Gastroesophageal sphincter (tissue), 4 donors: Measurements from ENCODE around the gene ESPNL. TPM values are rescaled to one million over a fixed set of nuclear protein-coding genes. Genes with fewer than 3 reads are reported as not detected.

Experiments
- ATAC-seq: fragments of 150-250 bp; one replicate; pipeline ENCODE4 v1.9.1; 2016; ENCODE audit warnings: mild to moderate bottlenecking, moderate library complexity
- H3K27ac ChIP-seq, 4 donors: fragments of 200-600 bp; sonication (generic) in 3 of 4; 1 replicate in 3 of 4; 2 replicates in 1 of 4; pipeline ENCODE4 v1.5.1; 2016 to 2019
- H3K27me3 ChIP-seq: fragments of 200-600 bp; sonication (generic); one replicate; pipeline ENCODE4 v1.5.1; 2019
- H3K36me3 ChIP-seq, 2 donors: fragments of 200-600 bp; sonication (generic); one replicate each; pipeline ENCODE4 v1.5.1; 2019; ENCODE audit warnings: control low read depth in 1 of 2
- H3K4me1 ChIP-seq, 3 donors: fragments of 200-600 bp; sonication (generic); 1 replicate in 2 of 3; 2 replicates in 1 of 3; pipeline ENCODE4 v1.5.1; 2016 to 2019; ENCODE audit warnings: control low read depth in 2 of 3
- H3K4me3 ChIP-seq, 2 donors: fragments of 200-600 bp; sonication (generic); one replicate each; pipeline ENCODE4 v1.5.1; 2019; ENCODE audit warnings: mild to moderate bottlenecking in 1 of 2, moderate library complexity in 1 of 2
- H3K9me3 ChIP-seq, 3 donors: fragments of 200-600 bp; sonication (generic); one replicate each; pipeline ENCODE4 v1.5.1; 2017 to 2019; ENCODE audit warnings: control low read depth in 2 of 3
- EP300 ChIP-seq: sonication (generic); formaldehyde crosslinking; IDR thresholded peaks from one replicate; pipeline ENCODE4 v1.6.1; 2017; ENCODE audit warnings: antibody characterized with exemption, mild to moderate bottlenecking
- POLR2A ChIP-seq, 2 donors: fragments of 450-650 bp; IDR thresholded peaks; one replicate each; pipeline ENCODE4 v1.6.1; 2017; ENCODE audit warnings: antibody characterized with exemption in 2 of 2, mild to moderate bottlenecking in 2 of 2, moderate library complexity in 1 of 2
- POLR2AphosphoS5 ChIP-seq: sonication (generic); formaldehyde crosslinking; IDR thresholded peaks from one replicate; pipeline ENCODE4 v1.6.1; 2017; ENCODE audit warnings: antibody characterized with exemption
- WGBS, 2 donors: methylation state at CpG; one replicate each; pipeline ENCODE4 v1.1.5; 2018; ENCODE audit warnings: low coverage in 1 of 2; 5-methylcytosine and 5-hydroxymethylcytosine counted together
- total RNA-seq, 4 donors: library from RNA; depleted of rRNA; stranded (reverse); fragments of >200 nt; gene quantifications; one replicate each; pipeline ENCODE4 v1.1.0, GENCODE V29; 2016
- TF ChIP-seq, protein P1 (sequence below), 4 experiments: fragments of 200-600 bp in 2 of 4; fragments of 450-650 bp in 2 of 4; sonication (generic) in 1 of 4; IDR thresholded peaks; one replicate each; pipeline ENCODE4 v1.5.1; 2017 to 2019; ENCODE audit warnings: antibody characterized with exemption in 4 of 4, mild to moderate bottlenecking in 2 of 4, moderate library complexity in 2 of 4

ESPNL gene
- total RNA-seq, 4 donors from 2014 or later: 0.12 to 3.4 (median 0.31) TPM; not detected in 1

DNA sequence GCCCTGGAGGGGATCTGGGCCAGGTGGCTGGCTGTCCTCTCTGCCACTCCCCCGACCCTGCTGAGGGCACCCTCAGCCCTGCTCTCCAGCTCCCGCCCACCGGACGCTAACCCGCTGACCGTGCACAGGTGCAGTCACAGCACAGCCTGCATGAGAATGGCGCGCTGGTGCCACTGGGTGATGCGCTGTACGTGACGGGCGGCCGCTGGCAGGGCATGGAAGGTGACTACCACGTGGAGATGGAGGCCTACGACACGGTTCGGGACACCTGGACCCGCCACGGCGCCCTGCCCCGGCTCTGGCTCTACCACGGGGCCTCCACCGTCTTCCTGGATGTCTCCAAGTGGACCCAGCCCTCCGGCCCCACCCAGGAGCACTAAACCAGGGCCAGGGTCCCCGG is 50.5 kb downstream of the ESPNL start:
- Histone ChIP-seq H3K4me1 (peaks cover 0 to 6% (median 0%) of the 10 kb centered on the region in 3 donors), H3K36me3 (no peaks in the 10 kb centered on the region), H3K9me3 (no peaks in the 10 kb centered on the region), H3K4me3 (no peak overlapping the region), H3K27me3 (no peaks in the 10 kb centered on the region), H3K27ac (no peak overlapping the region)
- no peak for ATAC-seq
- 82% methylated on average over 2 of the region's 25 CpGs; no CpG with 5 or more reads in 1 of the 2 donors for WGBS, 2 donors
- TF ChIP-seq POLR2A (IDR thresholded peaks at IDR 0.05): no peak
- TF ChIP-seq POLR2AphosphoS5: no peak
- TF ChIP-seq, protein P1, sequence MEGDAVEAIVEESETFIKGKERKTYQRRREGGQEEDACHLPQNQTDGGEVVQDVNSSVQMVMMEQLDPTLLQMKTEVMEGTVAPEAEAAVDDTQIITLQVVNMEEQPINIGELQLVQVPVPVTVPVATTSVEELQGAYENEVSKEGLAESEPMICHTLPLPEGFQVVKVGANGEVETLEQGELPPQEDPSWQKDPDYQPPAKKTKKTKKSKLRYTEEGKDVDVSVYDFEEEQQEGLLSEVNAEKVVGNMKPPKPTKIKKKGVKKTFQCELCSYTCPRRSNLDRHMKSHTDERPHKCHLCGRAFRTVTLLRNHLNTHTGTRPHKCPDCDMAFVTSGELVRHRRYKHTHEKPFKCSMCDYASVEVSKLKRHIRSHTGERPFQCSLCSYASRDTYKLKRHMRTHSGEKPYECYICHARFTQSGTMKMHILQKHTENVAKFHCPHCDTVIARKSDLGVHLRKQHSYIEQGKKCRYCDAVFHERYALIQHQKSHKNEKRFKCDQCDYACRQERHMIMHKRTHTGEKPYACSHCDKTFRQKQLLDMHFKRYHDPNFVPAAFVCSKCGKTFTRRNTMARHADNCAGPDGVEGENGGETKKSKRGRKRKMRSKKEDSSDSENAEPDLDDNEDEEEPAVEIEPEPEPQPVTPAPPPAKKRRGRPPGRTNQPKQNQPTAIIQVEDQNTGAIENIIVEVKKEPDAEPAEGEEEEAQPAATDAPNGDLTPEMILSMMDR (IDR thresholded peaks at IDR 0.05): no peak
- TF ChIP-seq EP300: no peak

DNA sequence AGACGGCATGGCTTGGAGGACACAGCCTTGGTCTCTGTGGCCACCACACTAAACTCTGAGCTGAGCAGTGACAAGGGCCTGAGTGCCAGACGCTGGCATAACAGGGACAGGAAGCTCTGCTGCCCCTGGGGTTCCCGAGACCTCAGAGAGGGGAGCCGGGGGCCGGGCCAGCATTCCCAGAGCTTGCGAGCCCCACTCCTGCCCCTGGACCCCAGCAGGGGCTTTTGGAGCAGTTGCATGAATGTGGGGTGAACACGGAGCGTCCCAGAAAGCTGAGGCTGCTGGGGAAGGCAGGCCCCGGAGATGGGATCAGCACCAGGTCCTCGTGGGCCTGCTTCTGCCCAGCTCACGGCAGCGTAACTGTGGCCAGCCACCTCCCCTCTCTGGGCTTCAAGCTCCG is 51.1 kb downstream of the ESPNL start:
- no CpG with 5 or more reads among the region's 13 CpGs for WGBS, 2 donors
- ATAC-seq: no peak
- H3K4me1 ChIP-seq: peaks cover 0 to 6% (median 0%) of the 10 kb centered on the region in 3 donors
- no peak for TF ChIP-seq POLR2AphosphoS5
- no peak for TF ChIP-seq EP300
- TF ChIP-seq, protein P1 (IDR thresholded peaks at IDR 0.05): no peak
- no peak for TF ChIP-seq POLR2A (IDR thresholded peaks at IDR 0.05)
- no peaks in the 10 kb centered on the region for H3K27me3 ChIP-seq
- H3K4me3 ChIP-seq: no peak overlapping the region
- no peak overlapping the region for H3K27ac ChIP-seq
- no peaks in the 10 kb centered on the region for H3K36me3 ChIP-seq
- no peaks in the 10 kb centered on the region for H3K9me3 ChIP-seq

DNA sequence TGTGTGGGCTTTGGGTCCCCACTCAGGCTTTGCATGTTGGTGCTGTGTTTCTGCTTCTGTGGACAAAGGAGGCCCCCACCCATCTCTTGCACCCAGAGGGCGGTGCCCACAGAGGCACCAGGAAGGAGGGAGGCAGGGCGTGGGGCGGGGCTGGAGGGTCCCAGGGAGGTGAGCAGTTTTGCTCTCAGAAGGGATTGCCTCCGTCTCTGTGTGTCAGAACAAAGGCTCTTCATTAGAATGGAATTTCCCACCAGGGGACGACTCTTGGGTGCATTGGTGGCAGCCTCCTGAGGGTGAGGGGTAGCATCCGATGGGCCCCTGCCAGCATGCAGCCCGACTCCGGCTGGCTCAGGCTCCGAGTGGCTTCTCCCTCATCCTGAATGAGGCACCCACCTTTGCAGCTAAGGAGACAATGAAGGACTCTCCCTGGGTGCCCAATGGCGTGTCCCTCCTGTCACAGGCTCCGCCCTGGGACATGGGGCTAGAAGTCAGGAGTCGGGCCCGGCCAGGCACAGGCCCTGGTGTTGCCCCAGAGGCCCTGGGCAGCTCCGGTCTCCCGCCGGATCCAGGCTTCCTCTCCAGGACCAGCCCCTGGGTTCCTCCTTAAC is 51.6 kb downstream of the ESPNL start:
- H3K4me1 ChIP-seq: peaks cover 0 to 6% (median 0%) of the 10 kb centered on the region in 3 donors
- H3K27me3 ChIP-seq: no peaks in the 10 kb centered on the region
- 100% methylated on average over 1 of the region's 16 CpGs; no CpG with 5 or more reads in 1 of the 2 donors for WGBS, 2 donors
- TF ChIP-seq, protein P1 (IDR thresholded peaks at IDR 0.05): no peak
- TF ChIP-seq POLR2AphosphoS5 (no peak), POLR2A (IDR thresholded peaks at IDR 0.05) (no peak), EP300 (no peak)
- ATAC-seq: no peak
- no peak overlapping the region for H3K27ac ChIP-seq
- H3K36me3 ChIP-seq: no peaks in the 10 kb centered on the region
- H3K4me3 ChIP-seq: no peak overlapping the region
- no peaks in the 10 kb centered on the region for H3K9me3 ChIP-seq

GRCh38 chr2:238152771-238153688 is 52.9 kb downstream of the ESPNL start:
- no peaks in the 10 kb centered on the region for H3K36me3 ChIP-seq
- H3K27me3 ChIP-seq: peaks cover 6% of the 10 kb centered on the region

More at GRCh38 chr2:238152771-238153688, 52.9 kb downstream of the ESPNL start:
- Histone ChIP-seq H3K4me1 (peaks cover 0 to 9% (median 0%) of the 10 kb centered on the region in 3 donors), H3K9me3 (no peaks in the 10 kb centered on the region), H3K27ac (no peak overlapping the region), H3K4me3 (no peak overlapping the region)
- 44 to 69% methylated on average over 3 to 11 of the region's 22 CpGs for whole genome bisulfite sequencing, 2 donors
- ATAC-seq: no peak
- no peak for TF ChIP-seq POLR2AphosphoS5
- no peak for TF ChIP-seq POLR2A (IDR thresholded peaks at IDR 0.05)
- TF ChIP-seq, protein P1 (IDR thresholded peaks at IDR 0.05): no peak
- no peak for TF ChIP-seq EP300
